ENCODE measurements around the gene SLC2A10.

Gene SLC2A10

GRCh38 chr20:46706242-46706641 lies 3.2 kb upstream of the SLC2A10 start:
- TF ChIP-seq CSDC2 (CRISPR knock-in tag; IDR thresholded peaks at IDR 0.05), result no peak
- TF ChIP-seq ZNF70 (CRISPR knock-in tag; IDR thresholded peaks at IDR 0.05), result no peak
- ATAC-seq, result no peak

- ATAC-seq, result no peak
- TF ChIP-seq ZNF565 (CRISPR knock-in tag; conservative IDR thresholded peaks at IDR 0.05; ENCODE audit: low read depth), result no peak
- no peak for TF ChIP-seq PPARA (CRISPR knock-in tag; IDR thresholded peaks at IDR 0.05; ENCODE audit: borderline replicate concordance)
- no peak for TF ChIP-seq ISL1 (CRISPR knock-in tag; IDR thresholded peaks at IDR 0.05)
- TF ChIP-seq RARB (CRISPR knock-in tag; IDR thresholded peaks at IDR 0.05), result no peak
Observed at GRCh38 chr20:46708172-46708860, 1.1 kb upstream of the SLC2A10 start.

GRCh38 chr20:46709055-46709458 lies 392 bp upstream of the SLC2A10 start:
- TF ChIP-seq PPARA (CRISPR knock-in tag; IDR thresholded peaks at IDR 0.05; ENCODE audit: borderline replicate concordance) (no peak), ZFP30 (CRISPR knock-in tag; IDR thresholded peaks at IDR 0.05) (no peak), ZFP3 (CRISPR knock-in tag; IDR thresholded peaks at IDR 0.05) (no peak), ARNTL (CRISPR knock-in tag; IDR thresholded peaks at IDR 0.05; ENCODE audit: borderline replicate concordance, low read depth) (no peak), CREB5 (CRISPR knock-in tag; IDR thresholded peaks at IDR 0.05; ENCODE audit: low read depth) (no peak), ZNF565 (CRISPR knock-in tag; conservative IDR thresholded peaks at IDR 0.05; ENCODE audit: low read depth) (no peak), ZC3H10 (CRISPR knock-in tag; IDR thresholded peaks at IDR 0.05) (no peak), CSDC2 (CRISPR knock-in tag; IDR thresholded peaks at IDR 0.05) (no peak), TCF4 (CRISPR knock-in tag; IDR thresholded peaks at IDR 0.05; ENCODE audit: borderline replicate concordance) (no peak), GLIS3 (CRISPR knock-in tag; IDR thresholded peaks at IDR 0.05) (no peak), TSHZ2 (CRISPR knock-in tag; IDR thresholded peaks at IDR 0.05) (no peak), POU6F1 (CRISPR knock-in tag; IDR thresholded peaks at IDR 0.05; ENCODE audit: borderline replicate concordance, low read depth) (no peak), OSR1 (CRISPR knock-in tag; IDR thresholded peaks at IDR 0.05) (no peak), RARB (CRISPR knock-in tag; IDR thresholded peaks at IDR 0.05) (no peak), ZNF70 (CRISPR knock-in tag; IDR thresholded peaks at IDR 0.05) (no peak)
- peak; percentile 41; the same call in 2 of the 3 replicates for ATAC-seq

- ATAC-seq, result no peak
- no peak for TF ChIP-seq ARNTL (CRISPR knock-in tag; IDR thresholded peaks at IDR 0.05; ENCODE audit: borderline replicate concordance, low read depth)
- no peak for TF ChIP-seq PPARA (CRISPR knock-in tag; IDR thresholded peaks at IDR 0.05; ENCODE audit: borderline replicate concordance)
- no peak for TF ChIP-seq ESRRG (CRISPR knock-in tag; IDR thresholded peaks at IDR 0.05)
- TF ChIP-seq ISL1 (CRISPR knock-in tag; IDR thresholded peaks at IDR 0.05), result no peak
- no peak for TF ChIP-seq SNAI2 (CRISPR knock-in tag; IDR thresholded peaks at IDR 0.05)
- no peak for TF ChIP-seq CSDC2 (CRISPR knock-in tag; IDR thresholded peaks at IDR 0.05)
- TF ChIP-seq CSRNP3 (CRISPR knock-in tag; IDR thresholded peaks at IDR 0.05), result no peak
- no peak for TF ChIP-seq ZC3H10 (CRISPR knock-in tag; IDR thresholded peaks at IDR 0.05)
Observed at GRCh38 chr20:46710153-46710913, 884 bp downstream of the SLC2A10 start.

Data from SK-N-SH treated with all-trans-retinoic acid at 6 μM for 48 hours (cell line).